Lower leg skin (tissue), 4 donors: ENCODE data around the gene IL18RAP. TPM values are rescaled to one million over a fixed set of nuclear protein-coding genes. Genes with fewer than 3 reads are reported as not detected.

Experiments used
- DNase-seq, 2 donors: peaks; one replicate each; pipeline ENCODE4 v3.0.0-alpha.2; 2019; ENCODE audit warnings: low spot score in 2 of 2
- H3K4me3 ChIP-seq: fragments of 200-600 bp; sonication (generic); 2 replicates; pipeline ENCODE4 v1.5.1; 2017; ENCODE audit warnings: mild to moderate bottlenecking, low read depth; ENCODE audit not compliant: poor library complexity, severe bottlenecking
- CTCF ChIP-seq, 3 donors: fragments of 450-650 bp; IDR thresholded peaks; one replicate each; pipeline ENCODE4 v1.5.1; 2016; ENCODE audit warnings: antibody characterized with exemption in 3 of 3, mild to moderate bottlenecking in 3 of 3, moderate library complexity in 2 of 3
- POLR2A ChIP-seq, 2 donors: fragments of 450-650 bp; IDR thresholded peaks; one replicate each; pipeline ENCODE4 v1.6.1; 2016 to 2017; ENCODE audit warnings: antibody characterized with exemption in 2 of 2, mild to moderate bottlenecking in 1 of 2, moderate library complexity in 1 of 2
- WGBS, 2 donors: methylation state at CpG; one replicate each; pipeline ENCODE4 v1.1.5; 2018; 5-methylcytosine and 5-hydroxymethylcytosine counted together
- intact Hi-C: fragments of 100-400 bp; cut with DNase I; formaldehyde crosslinking; loops from one replicate; pipeline ENCODE4 v1.15.0; 2023; ENCODE audit warnings: low total_unique reads
- total RNA-seq, 4 donors: library from RNA; depleted of rRNA; stranded (reverse); fragments of >200 nt; gene quantifications; one replicate each; pipeline ENCODE4 v1.1.0, GENCODE V29; 2016

Gene IL18RAP
- total RNA-seq, 4 donors from 2014 or later: 0.21 to 0.39 (median 0.23) TPM; not detected in 1

GRCh38 chr2:102484310-102485061 is 61.5 kb downstream of the IL18RAP start:
- DNase-seq: no peak
- intact Hi-C loops: no loop called here
- H3K4me3 ChIP-seq: no peak overlapping the region
- 84 to 90% methylated on average over 6 of the region's 6 CpGs for WGBS, 2 donors
- TF ChIP-seq POLR2A (IDR thresholded peaks at IDR 0.05): no peak
- TF ChIP-seq CTCF (IDR thresholded peaks at IDR 0.05): no peak

- no peak for DNase-seq
- no peak for TF ChIP-seq POLR2A (IDR thresholded peaks at IDR 0.05)
- no peak for TF ChIP-seq CTCF (IDR thresholded peaks at IDR 0.05)
- intact Hi-C loops: no loop called here
- 67 to 71% methylated on average over 5 of the region's 5 CpGs for WGBS, 2 donors
- H3K4me3 ChIP-seq: no peak overlapping the region
Measured at GRCh38 chr2:102485147-102485785, 62.3 kb downstream of the IL18RAP start.

- WGBS, 2 donors: 17 to 23% methylated on average over 1 of the region's 1 CpG
- no peak overlapping the region for H3K4me3 ChIP-seq
- intact Hi-C loops: no loop called here
Measured at GRCh38 chr2:102486941-102487702, 64.2 kb downstream of the IL18RAP start.

GRCh38 chr2:102487761-102488462 is 65.0 kb downstream of the IL18RAP start:
- no peak overlapping the region for H3K4me3 ChIP-seq
- WGBS, 2 donors: 23 to 26% methylated on average over 8 of the region's 8 CpGs
- TF ChIP-seq POLR2A (IDR thresholded peaks at IDR 0.05): no peak
- TF ChIP-seq CTCF (IDR thresholded peaks at IDR 0.05): no peak
- peak; percentile 27 to 37 for DNase-seq
- intact Hi-C loops: no loop called here

More at GRCh38 chr2:102486941-102487702, 64.2 kb downstream of the IL18RAP start:
- DNase-seq: peak in 1 of 2 donors; percentile 15
- TF ChIP-seq POLR2A (IDR thresholded peaks at IDR 0.05): no peak
- TF ChIP-seq CTCF (IDR thresholded peaks at IDR 0.05): no peak

- no peak for TF ChIP-seq POLR2A (IDR thresholded peaks at IDR 0.05)
- no peak for TF ChIP-seq CTCF (IDR thresholded peaks at IDR 0.05)
- intact Hi-C loops: no loop called here
Measured at GRCh38 chr2:102489646-102490045, 66.7 kb downstream of the IL18RAP start.

More at GRCh38 chr2:102489646-102490045, 66.7 kb downstream of the IL18RAP start:
- WGBS, 2 donors: 87 to 93% methylated on average over 1 of the region's 1 CpG
- no peak for DNase-seq
- H3K4me3 ChIP-seq: no peak overlapping the region
